Measurements from ENCODE around the gene PAK3.

DNA sequence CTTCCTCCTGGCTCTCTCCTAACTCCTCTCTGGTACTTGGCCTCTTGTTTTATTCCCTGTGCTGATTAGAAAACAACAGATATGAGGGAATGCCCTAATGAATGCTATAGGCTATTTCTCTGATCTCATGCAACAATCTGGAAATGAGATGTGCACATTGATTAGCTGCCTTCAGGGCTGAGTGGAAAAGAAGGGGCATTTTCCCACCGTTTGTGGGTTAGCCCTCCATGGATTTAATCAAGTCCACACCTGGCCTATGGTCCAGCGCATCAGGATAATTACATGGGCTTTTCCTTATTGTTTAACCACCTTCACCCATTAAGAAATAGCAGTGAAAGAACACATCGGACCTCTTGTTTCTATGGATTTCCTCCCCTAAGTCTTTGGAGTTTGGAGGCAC is 104.3 kb downstream of the PAK3 start:
- TF ChIP-seq POLR2A (IDR thresholded peaks at IDR 0.05; ENCODE audit: low read length): no peak
- TF ChIP-seq GATA1 (IDR thresholded peaks at IDR 0.05; ENCODE audit: low read depth, low read length): no peak
